HL-60 (cell line): ENCODE measurements around the gene ABCC1.

ENCODE experiments used
- CTCF ChIP-seq: IDR thresholded peaks from one replicate; pipeline ENCODE4 v1.5.1; 2011; ENCODE audit warnings: low read length, control low read depth, inconsistent platforms; ENCODE audit not compliant: insufficient read depth
- GABPA ChIP-seq: IDR thresholded peaks from 2 replicates; pipeline ENCODE4 v1.6.1; 2012; ENCODE audit warnings: low read depth
- POLR2AphosphoS5 ChIP-seq: IDR thresholded peaks from 2 replicates; pipeline ENCODE4 v1.6.1; 2012; ENCODE audit warnings: low read depth
- REST ChIP-seq: IDR thresholded peaks from 2 replicates; pipeline ENCODE4 v1.6.1; 2012; ENCODE audit warnings: low read depth; ENCODE audit not compliant: insufficient replicate concordance
- SPI1 ChIP-seq: IDR thresholded peaks from 2 replicates; pipeline ENCODE4 v1.6.1; 2012; ENCODE audit warnings: low read depth, mild to moderate bottlenecking, borderline replicate concordance

GRCh38 chr16:15950869-15951268 lies 1.5 kb downstream of the ABCC1 start:
- no peak for TF ChIP-seq POLR2AphosphoS5
- TF ChIP-seq SPI1: no peak
- TF ChIP-seq CTCF: no peak
- no peak for TF ChIP-seq REST
- TF ChIP-seq GABPA: no peak
